Lower lobe of right lung (tissue), 2 donors: ENCODE measurements around the gene ARHGAP1. TPM values are rescaled to one million over a fixed set of nuclear protein-coding genes. Genes with fewer than 3 reads are reported as not detected.
A peak's percentile ranks its signal among the peaks of the same experiment; 100 is the strongest.

Source experiments
- ATAC-seq, 2 donors: fragments of 200-7000 bp; cut with Tn5 transposase; one replicate each; pipeline ENCODE4 v1.9.1; 2020 to 2022; ENCODE audit warnings: mild to moderate bottlenecking in 2 of 2, moderate library complexity in 2 of 2
- DNase-seq: peaks from one replicate; pipeline ENCODE4 v3.0.0-alpha.2; 2020
- H3K27ac ChIP-seq: fragments of 200-600 bp; one replicate; pipeline ENCODE4 v1.8.0; 2022
- H3K27me3 ChIP-seq: fragments of 200-600 bp; one replicate; pipeline ENCODE4 v1.8.0; 2022; ENCODE audit warnings: low read depth
- H3K36me3 ChIP-seq: fragments of 200-600 bp; one replicate; pipeline ENCODE4 v1.8.0; 2022; ENCODE audit warnings: mild to moderate bottlenecking
- H3K4me1 ChIP-seq: fragments of 200-600 bp; one replicate; pipeline ENCODE4 v1.8.0; 2022
- H3K4me3 ChIP-seq: fragments of 200-600 bp; one replicate; pipeline ENCODE4 v1.8.0; 2022; ENCODE audit warnings: mild to moderate bottlenecking
- H3K9me3 ChIP-seq: fragments of 200-600 bp; one replicate; pipeline ENCODE4 v1.8.0; 2022
- CTCF ChIP-seq: fragments of 200-600 bp; IDR thresholded peaks from one replicate; pipeline ENCODE4 v1.8.0; 2022; ENCODE audit warnings: antibody characterized with exemption, mild to moderate bottlenecking
- intact Hi-C: fragments of 100-400 bp; cut with DNase I; formaldehyde crosslinking; loops from one replicate; pipeline ENCODE4 v1.11.0; 2022
- total RNA-seq: library from RNA; stranded (reverse); fragmentation: NEBNext Ultra II Directional; extraction: Animal tissue kit (Norgen Biotek cat#: 25700); gene quantifications from one replicate; pipeline ENCODE4 v1.2.1, GENCODE V29; 2021
- donor health status: DM: no; HTN: yes; CAD: no; lungs with severe emphysema.

The ARHGAP1 gene
- total RNA-seq, 1 donor from 2014 or later, result 67.4 TPM

GRCh38 chr11:46649180-46649738, 51.2 kb downstream of the ARHGAP1 start:
- Histone ChIP-seq H3K4me3 (no peak overlapping the region), H3K36me3 (peaks cover 100% of the 10 kb centered on the region), H3K27ac (peak overlapping the region; percentile 50), H3K27me3 (no peaks in the 10 kb centered on the region), H3K4me1 (no peaks in the 10 kb centered on the region), H3K9me3 (no peaks in the 10 kb centered on the region)
- no peak for DNase-seq
- ATAC-seq, result peak; percentile 9 to 64
- intact Hi-C loops, result no loop called here
- TF ChIP-seq CTCF, result no peak

- intact Hi-C loops, result no loop called here
- Histone ChIP-seq H3K36me3 (peaks cover 71% of the 10 kb centered on the region), H3K4me1 (no peaks in the 10 kb centered on the region), H3K4me3 (no peak overlapping the region), H3K27me3 (no peaks in the 10 kb centered on the region), H3K27ac (no peak overlapping the region), H3K9me3 (no peaks in the 10 kb centered on the region)
- DNase-seq (no peak), ATAC-seq (no peak)
- TF ChIP-seq CTCF, result no peak
Observed at GRCh38 chr11:46643986-46644385, 56.4 kb downstream of the ARHGAP1 start.

- DNase-seq (no peak), ATAC-seq (no peak)
- H3K36me3 ChIP-seq, result peaks cover 66% of the 10 kb centered on the region
- no peaks in the 10 kb centered on the region for H3K27me3 ChIP-seq
- intact Hi-C loops, result no loop called here
- TF ChIP-seq CTCF, result no peak
- no peak overlapping the region for H3K4me3 ChIP-seq
- H3K27ac ChIP-seq, result no peak overlapping the region
- H3K4me1 ChIP-seq, result no peaks in the 10 kb centered on the region
- H3K9me3 ChIP-seq, result no peaks in the 10 kb centered on the region
Observed at GRCh38 chr11:46643531-46643930, 56.9 kb downstream of the ARHGAP1 start.

DNA sequence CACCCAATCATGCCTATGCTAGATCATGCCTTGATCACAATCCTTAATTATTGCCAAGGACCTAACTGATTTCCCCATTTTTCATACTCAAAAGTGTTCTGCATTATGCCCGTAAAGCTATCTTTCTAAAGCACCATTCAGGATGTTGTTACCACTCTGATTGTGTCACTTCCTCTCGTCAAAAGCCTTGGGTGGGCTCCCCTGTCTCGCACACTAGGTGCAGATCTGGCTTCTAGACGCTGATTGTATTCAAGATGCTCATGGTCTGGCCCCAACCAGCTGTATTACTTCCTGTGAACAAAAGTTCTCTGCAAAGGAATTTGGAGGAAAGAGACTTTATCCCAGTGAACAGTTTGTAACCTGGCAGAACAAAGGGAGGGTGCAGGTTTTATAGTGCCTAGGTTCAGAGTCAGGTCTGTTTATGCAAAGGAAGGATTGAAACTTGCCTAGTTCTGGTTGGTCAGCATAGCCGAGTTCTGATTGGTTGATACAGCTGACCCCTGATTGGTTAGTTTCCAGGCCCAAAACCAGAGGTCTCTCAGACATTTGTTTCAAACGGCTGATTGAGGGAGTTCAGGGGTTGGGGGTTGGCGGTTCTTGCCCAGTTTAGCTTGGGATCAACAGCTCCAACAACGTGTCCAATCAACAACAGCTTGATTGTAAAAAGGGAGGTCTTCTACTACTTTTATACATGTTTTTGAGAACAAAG, 57.6 kb downstream of the ARHGAP1 start:
- Histone ChIP-seq H3K36me3 (peaks cover 64% of the 10 kb centered on the region), H3K4me3 (no peak overlapping the region), H3K27ac (no peak overlapping the region), H3K4me1 (no peaks in the 10 kb centered on the region), H3K9me3 (no peaks in the 10 kb centered on the region), H3K27me3 (no peaks in the 10 kb centered on the region)
- intact Hi-C loops, result no loop called here
- no peak for TF ChIP-seq CTCF
- ATAC-seq (no peak), DNase-seq (no peak)

- no peak overlapping the region for H3K27ac ChIP-seq
- intact Hi-C loops, result no loop called here
Observed at GRCh38 chr11:46641639-46642038, 58.8 kb downstream of the ARHGAP1 start.

More at GRCh38 chr11:46641639-46642038, 58.8 kb downstream of the ARHGAP1 start:
- DNase-seq, result no peak
- TF ChIP-seq CTCF, result no peak
- ATAC-seq, result no peak
- H3K4me1 ChIP-seq, result no peaks in the 10 kb centered on the region
- H3K36me3 ChIP-seq, result peaks cover 57% of the 10 kb centered on the region
- H3K4me3 ChIP-seq, result no peak overlapping the region
- H3K9me3 ChIP-seq, result no peaks in the 10 kb centered on the region
- no peaks in the 10 kb centered on the region for H3K27me3 ChIP-seq
